GM19455 (cell line): ENCODE data around the gene GTF2A1.

Experiments used
- ATAC-seq: cut with Tn5 transposase; IDR thresholded peaks from one replicate; pipeline ENCODE4 v1.9.1; 2021; ENCODE audit not compliant: unreplicated experiment

The GTF2A1 gene

GRCh38 chr14:81143793-81144192 lies 77.0 kb downstream of the GTF2A1 start:
- no peak for ATAC-seq

GRCh38 chr14:81141426-81141825 lies 79.3 kb downstream of the GTF2A1 start:
- ATAC-seq = no peak

- ATAC-seq = no peak
These were observed 82.3 kb downstream of the GTF2A1 start for GRCh38 chr14:81138429-81138828.

DNA sequence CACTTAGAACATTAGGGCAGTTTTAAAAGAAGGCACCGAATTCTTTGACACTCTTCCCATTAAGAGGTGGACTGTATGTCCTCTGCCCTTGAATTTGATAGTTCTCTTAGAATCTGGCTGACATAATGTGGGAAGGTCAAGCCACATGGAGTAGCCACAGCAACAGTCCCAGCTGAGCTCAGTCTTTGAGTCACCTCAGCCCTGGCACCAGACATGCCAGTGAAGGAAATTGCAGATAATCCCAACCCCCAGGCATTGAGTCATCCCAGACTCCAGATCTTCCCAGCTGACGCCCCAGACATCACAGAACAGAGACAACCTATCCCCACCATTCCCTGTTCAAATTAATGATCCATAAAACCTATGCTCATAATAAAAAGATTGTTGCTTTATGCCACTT lies 83.4 kb downstream of the GTF2A1 start:
- no peak for ATAC-seq

DNA sequence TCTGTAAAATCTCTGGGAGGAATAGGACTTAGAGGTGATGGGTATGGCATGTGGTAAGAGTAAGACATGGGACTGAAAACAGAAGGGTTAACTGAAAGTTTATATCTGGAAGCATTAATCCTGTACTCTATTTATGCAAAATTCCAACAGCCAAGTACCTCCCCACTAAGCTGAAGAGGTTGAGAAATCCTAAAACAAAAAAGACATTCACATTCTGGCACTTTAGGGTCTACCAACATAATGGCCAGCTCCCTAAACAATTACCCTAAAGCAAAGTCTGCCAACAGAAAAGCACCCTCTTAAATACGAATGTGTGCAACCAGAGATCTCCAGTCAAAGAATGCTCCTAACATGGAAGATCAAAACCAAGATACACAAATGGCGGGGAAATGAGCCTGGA lies 87.4 kb downstream of the GTF2A1 start:
- no peak for ATAC-seq

- ATAC-seq = no peak
These were observed 88.3 kb downstream of the GTF2A1 start for GRCh38 chr14:81132468-81132867.

- ATAC-seq = no peak
These were observed 91.5 kb downstream of the GTF2A1 start for GRCh38 chr14:81129242-81129641.

DNA sequence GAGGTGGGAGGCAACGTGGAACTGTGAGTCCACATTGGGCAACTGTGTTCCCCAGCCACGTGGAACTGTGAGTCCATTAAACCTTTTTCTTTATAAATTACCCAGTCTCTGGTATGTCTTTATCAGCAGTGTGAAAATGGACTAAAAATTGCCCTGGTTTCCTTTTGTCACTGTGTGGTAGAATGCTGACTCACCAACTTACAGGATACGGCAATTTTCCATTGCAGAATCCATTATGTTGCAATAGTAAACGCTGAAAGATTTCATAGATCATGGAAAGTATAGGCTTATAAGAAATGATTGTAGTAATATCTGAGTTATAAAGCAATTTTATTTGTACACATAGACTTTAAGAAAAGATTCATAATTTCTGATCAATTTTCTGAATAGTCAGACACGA lies 93.0 kb downstream of the GTF2A1 start:
- no peak for ATAC-seq

DNA sequence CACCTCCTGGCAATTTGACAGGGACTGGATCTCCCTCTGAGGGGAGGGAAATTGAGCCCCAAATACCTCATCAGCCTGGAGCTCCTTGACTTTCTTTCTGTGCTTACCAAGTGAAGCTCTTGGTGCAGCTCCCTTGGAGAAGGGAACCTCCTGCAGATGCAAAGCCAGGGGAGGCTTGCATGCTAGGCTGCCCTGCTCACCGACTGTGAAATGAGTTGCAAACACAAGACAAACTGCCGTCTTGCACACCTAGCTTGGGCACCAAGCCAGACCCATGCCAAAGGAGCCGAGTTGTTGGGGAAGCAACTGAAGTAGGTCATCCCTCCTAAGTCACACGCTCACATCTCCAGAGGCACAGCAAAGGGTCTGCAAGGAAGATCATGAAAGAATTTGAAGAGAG lies 95.2 kb downstream of the GTF2A1 start:
- no peak for ATAC-seq
